ENCODE data around the gene STRA8.

DNA sequence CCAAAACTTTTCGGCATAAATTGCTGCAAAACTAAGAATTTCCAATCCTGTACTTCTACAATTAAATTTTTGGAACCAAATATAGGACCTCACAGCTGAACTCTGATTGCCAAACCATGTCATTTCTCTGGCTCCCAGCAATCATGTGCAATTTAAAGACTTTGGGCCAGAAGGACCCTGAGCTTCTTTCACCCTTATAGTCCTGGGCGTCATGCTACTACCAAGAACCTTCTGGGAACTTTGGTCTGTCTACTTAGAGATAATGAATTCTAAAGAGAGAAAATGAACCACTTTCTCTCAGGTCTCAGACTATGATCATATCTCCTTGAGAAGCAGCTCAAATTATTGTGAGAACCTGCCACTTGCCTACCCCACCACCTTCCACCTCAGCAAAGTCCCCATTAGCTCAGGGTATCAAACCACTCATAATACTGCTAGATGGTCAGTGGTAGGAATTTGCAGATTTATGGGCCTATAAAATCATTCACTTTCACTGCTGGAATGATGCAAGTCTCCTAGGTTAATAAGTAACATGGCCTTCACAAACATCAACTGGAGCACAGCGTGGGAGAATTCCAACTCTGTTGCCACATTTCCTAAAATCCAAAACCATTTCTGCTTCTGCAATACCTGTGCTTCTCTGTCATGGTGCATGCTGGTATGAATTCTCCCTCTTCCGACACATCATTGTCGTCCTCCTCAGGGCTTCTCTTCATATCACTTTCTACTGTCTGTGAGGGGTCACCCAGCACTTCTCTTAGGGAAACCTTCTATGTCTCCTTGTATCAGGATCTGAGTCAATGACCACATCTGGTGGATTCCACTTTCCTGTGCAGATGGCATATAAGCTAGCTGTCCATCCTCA, 15.8 kb upstream of the STRA8 start:
- TF ChIP-seq POLR2A (IDR thresholded peaks at IDR 0.05) (no peak), POLR2AphosphoS5 (IDR thresholded peaks at IDR 0.05) (no peak)
- TF ChIP-seq, protein P1, sequence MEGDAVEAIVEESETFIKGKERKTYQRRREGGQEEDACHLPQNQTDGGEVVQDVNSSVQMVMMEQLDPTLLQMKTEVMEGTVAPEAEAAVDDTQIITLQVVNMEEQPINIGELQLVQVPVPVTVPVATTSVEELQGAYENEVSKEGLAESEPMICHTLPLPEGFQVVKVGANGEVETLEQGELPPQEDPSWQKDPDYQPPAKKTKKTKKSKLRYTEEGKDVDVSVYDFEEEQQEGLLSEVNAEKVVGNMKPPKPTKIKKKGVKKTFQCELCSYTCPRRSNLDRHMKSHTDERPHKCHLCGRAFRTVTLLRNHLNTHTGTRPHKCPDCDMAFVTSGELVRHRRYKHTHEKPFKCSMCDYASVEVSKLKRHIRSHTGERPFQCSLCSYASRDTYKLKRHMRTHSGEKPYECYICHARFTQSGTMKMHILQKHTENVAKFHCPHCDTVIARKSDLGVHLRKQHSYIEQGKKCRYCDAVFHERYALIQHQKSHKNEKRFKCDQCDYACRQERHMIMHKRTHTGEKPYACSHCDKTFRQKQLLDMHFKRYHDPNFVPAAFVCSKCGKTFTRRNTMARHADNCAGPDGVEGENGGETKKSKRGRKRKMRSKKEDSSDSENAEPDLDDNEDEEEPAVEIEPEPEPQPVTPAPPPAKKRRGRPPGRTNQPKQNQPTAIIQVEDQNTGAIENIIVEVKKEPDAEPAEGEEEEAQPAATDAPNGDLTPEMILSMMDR (IDR thresholded peaks at IDR 0.05): no peak
